Right renal pelvis (tissue), 4 donors: ENCODE measurements around the gene ASTN2. TPM values are rescaled to one million over a fixed set of nuclear protein-coding genes. Genes with fewer than 3 reads are reported as not detected.

Experiments used
- DNase-seq, 4 donors: peaks; one replicate each; pipeline ENCODE4 v3.0.0-alpha.2; 2013; ENCODE audit warnings: low read depth in 4 of 4, low spot score in 3 of 4, missing footprints in 1 of 4
- polyA plus RNA-seq, 4 donors: library from polyadenylated mRNA; unstranded; fragments of 120-200 nt; gene quantifications; one replicate each; pipeline ENCODE4 v1.2.1, GENCODE V29; 2013; ENCODE audit not compliant: insufficient read length in 4 of 4

Gene ASTN2
- polyA plus RNA-seq, 4 donors: 15.1 to 17.7 (median 16.1) TPM

- no peak for DNase-seq
These were observed 232.8 kb downstream of the ASTN2 start for GRCh38 chr9:117182046-117182445.

DNA sequence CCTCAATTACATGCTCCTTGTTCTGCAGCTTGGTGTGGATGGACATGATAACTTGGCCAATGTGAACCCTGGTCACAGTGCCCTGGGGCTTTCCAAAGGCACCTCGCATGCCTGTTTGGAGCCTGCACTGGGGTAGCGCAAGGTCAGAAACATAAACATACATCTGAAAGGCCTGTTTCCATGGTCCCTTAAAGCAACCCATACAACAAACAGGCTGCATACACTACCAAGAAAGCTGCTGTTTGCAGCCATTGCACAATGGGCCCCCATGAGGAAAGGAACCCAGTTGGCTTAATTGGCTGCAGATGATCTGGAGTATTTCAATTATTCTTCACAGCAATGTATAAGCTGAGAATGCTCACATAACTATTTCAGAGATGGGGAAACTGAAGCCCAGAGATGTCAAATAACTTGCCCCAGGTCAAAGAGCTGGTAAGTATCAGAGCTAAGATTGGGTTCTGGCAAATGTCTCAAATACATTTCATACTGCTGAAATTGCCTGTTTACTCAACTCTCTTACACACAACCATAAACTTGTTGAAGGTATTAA is 233.9 kb downstream of the ASTN2 start:
- DNase-seq: no peak

GRCh38 chr9:117178596-117179375 is 236.1 kb downstream of the ASTN2 start:
- DNase-seq: peak in 3 of 4 donors; percentile 0 to 3 (median 3)

- no peak for DNase-seq
These were observed 244.3 kb downstream of the ASTN2 start for GRCh38 chr9:117170567-117170966.

DNA sequence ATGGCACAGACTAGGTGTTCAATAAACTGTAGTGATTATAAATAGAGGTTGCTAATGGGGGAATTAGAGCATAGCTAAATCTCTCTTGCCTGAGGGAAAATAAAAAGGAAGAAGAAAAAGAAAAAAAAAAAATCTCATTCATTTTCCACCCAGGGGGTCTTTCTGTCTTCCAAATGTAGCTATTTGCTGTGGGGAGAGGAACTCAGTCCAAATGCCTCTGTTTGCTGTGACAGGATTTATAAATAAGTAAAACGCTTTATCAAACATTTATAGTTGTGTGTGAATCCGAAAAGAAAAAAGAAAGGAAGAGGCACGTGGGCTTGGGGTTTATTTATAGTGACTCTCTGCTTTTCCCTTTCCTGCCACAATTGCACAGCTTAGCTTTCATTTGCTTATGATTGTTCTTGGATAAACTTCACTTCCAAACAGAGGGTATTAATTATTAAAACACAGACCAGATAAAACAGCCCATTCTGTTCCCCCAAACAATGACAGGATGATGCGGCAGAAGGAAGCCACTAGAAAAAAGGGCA is 245.7 kb downstream of the ASTN2 start:
- DNase-seq: no peak

DNA sequence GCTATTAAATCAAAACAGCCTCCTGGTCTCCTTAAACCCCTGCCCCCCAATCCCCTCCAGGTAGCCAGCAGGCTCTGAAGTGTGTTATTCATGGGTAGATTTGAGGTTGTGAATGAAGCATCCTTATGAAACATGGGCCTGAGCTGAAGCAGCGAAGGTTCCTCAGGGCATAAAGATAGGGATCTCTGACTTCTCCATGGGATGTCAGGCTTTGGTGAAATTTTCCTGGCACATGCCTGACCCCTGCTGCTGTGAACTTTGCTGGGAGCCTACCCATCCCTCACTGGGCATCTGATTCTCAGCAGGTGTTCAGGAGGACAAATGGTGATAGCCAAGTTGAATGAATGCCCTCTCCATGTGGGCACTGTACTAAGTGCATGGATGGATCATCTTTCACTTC is 250.3 kb downstream of the ASTN2 start:
- DNase-seq: no peak

DNA sequence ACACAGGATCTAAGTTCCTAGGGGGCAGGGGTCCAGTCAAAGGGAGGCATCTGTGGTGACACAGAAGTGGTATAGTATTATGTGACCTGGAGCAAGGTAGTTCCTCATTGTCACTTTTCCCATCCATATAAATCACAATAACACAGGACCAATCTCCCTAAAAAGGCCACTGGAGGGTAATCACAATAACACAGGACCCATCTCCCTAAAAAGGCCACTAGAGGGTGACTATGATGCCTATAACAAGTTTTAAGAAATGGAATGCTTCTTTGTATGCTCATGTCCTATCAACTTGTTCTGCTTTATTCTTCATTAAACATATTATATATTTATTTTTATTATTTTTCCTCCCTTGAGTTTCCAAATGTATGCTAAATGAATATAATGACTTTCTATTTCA is 254.6 kb downstream of the ASTN2 start:
- DNase-seq: no peak

GRCh38 chr9:117156771-117157535 is 257.9 kb downstream of the ASTN2 start:
- DNase-seq: no peak

DNA sequence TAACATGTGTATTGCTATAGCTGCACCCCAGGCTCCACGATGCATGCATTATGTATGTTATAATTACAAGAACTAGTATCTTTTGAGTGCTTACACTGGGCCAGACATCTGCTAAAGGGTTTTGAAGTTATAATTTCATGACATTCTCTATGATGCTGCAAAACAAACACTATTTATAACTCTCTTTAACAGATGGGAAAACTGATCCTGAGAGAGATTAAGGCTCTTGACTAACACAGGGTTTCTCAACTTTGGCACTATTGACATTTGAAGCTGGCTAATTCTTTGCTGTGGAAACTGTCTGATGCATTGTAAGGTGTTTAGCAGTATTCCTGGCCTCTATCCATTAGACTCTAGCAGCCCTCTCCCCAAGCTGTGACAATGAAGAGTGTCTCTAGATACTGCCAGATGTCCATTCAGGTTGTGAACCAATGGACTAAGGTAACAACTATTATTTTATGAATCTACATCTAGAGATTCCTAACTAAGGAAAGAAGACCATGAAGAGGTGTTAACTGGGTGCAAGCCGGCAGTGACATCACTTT is 258.6 kb downstream of the ASTN2 start:
- DNase-seq: no peak

DNA sequence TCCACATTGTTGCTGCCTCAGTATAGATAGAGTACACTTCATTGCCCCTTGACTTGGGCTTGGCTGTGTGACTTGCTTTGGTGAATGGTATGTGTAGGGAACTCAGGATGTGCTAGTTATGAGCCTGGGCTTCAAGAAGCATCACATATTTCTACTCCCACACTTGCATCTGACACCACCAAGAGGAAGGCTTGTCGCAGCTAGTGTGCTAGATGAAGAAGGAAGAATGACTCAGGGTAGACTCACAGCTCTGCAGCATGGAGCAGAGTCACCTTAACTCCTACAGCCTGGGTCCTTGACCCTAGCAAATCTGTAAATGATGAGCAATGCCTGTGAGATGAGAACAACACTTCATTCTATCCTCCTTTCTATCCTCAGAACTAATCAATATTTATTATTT is 261.8 kb downstream of the ASTN2 start:
- DNase-seq: no peak

DNA sequence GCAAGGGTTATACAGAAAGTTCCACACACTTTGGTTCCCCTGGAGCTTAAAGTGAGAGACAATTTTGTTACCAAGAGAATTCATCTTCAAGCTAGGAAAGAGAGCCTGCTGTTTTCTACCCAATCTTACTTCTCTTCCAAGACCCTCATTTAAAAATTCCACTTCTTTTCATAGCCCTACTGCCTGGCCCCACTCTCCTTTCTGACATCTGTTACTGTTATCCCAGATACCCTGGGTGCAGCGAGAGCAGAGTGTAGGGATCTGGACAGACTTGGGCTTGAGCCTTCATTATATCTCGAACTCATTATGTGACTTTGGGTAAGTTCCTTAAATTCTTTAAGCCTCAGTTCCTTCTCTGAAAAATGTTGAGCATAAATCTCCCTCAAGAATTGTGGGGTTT is 263.1 kb downstream of the ASTN2 start:
- DNase-seq: no peak

DNA sequence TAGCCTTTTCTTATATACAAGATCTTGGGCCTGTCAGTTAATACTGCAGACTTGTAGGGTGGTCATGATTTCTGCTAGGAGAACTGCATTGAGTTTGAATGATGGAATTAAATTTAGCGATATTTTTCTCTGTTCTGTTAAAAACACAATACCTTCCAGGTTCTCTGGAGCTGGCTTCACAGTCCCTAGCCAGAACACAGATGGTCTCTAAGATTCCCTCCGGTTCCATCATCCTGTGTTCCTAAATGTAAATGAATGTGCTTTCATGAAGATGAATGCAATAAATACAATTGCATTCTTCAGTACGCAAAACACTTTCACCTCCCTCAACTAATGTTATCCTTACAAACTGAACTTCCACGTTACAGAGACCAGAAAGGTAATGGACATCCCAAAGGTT is 264.9 kb downstream of the ASTN2 start:
- no peak for DNase-seq

DNA sequence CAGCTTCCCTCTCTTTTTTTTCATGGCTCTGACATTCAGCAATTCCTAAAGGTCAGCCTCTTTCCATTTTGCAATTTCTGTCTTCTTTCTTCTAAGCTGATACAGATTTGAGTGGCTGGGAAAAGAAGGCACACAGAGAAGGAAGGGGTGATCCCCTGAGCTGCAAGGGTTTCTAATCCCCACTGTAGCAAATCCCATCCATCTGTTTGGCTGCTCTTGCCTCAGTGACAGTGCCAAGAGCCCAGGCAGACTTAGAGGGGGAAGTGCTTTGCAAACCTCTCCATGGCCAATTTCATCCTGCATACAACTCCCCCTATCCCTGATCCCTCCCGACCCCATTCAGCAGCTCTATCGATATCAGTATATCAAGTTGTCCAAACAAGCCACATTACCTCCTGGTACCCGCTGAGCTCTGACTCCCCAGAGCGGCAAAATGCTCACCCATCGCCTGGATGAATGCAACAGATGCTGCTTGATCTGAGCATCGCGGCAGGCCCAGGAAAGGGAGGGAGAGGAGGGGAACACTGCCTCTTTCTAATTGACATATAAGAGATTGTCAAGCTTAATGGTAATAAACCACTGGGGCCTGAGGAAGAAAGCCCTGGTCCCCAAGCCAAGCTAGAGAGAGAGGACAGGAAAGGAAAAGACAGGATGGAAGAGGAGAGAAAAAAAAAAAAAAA is 268.9 kb downstream of the ASTN2 start:
- no peak for DNase-seq

DNA sequence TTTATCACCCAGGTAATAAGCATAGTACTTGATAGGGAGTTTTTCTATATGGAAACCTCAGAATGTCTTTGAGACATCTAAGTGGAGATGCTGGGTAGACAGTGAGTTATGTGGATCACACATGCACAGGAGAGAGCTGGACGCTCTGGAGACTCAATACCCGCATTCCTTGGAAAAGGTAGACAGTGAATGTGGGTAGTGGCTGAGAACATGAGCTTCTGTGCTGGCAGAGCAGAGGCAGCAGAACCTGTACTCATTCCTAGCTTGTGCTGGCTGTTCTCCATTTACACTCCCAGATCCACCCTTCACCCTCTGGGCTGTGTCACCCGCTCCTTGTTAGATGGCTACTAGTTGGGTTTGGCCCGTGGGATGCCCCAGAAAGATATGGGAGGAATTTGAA is 269.8 kb downstream of the ASTN2 start:
- DNase-seq: no peak

DNA sequence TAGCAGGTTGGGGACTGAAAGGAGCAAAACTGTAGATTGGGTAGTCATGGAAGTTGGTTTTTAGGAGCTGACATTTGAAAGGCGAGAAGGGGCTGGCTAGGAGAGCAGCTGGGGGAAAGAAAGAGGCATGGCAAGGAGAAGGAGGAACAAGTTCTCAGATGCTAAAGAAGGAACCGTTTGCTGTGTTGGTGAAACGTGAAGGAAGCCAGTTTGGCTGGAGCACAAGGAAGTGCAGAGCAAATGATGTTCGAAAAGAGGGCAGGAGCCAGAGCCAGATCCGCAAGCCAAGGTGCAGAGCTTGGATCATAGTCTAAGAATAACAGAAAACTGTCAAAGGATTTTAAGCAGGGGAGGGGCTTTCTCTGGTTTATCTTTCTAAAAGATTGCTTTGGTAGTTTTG is 276.6 kb downstream of the ASTN2 start:
- no peak for DNase-seq

GRCh38 chr9:117136461-117136860 is 278.4 kb downstream of the ASTN2 start:
- no peak for DNase-seq

DNA sequence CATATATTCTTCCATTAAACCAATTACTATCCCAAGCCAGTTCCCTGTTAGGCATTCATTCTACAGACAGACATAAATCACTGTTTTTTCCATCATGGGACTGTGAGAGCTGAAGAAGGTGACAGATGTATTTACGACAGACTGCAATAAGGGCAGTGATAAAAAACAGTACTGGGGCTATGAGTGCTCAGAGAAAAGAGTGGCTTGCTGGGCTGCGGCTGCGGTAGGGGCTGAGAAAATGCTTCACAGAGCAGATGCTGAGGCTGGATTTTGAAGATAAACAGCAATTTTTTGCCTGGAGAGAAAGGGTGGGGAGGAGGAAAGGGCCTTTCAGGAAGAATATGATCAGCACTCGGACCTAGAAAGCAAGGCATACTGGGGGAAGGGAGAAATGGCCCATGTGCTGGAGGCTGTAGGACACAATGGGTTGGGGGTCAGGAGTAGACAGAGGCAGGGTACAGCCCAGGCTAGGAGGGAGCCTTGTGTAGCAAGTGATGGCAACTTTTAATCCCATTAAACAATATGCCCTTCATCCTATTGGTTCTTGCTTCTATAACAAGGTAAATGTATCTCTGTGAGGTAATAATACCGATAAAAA is 279.3 kb downstream of the ASTN2 start:
- no peak for DNase-seq

DNA sequence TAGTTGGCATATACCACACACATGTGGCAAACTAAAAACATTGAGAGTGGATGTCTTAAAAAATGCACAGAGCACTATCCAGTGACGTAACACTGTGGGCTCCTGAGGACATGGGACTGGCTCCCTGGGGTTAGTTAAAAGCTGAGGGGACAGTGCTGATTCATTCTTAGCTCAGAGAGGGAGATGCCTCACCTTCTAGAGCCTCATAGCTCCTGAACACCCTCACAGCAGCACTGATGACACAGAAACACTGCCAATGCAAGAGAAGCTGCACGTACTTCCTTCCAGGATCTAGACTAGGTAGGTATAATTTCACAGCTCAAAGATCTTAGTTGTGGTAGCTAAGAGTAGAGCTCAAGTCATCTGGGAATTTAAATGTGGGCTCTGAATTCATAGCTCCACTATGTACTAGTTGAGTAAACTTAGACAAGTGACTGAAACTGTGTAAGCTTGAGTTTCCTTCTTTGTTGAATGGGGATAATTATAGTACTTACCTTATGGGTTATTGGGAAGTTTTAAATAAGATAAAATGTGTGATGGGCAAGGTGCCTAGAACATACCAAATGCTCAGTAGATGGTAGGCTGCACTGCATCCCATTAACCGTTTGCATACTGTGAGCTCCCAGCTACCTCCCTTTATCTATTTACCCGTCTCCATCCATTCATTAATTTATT is 279.9 kb downstream of the ASTN2 start:
- no peak for DNase-seq

GRCh38 chr9:117126871-117127270 is 288.0 kb downstream of the ASTN2 start:
- DNase-seq: no peak

- DNase-seq: peak in 2 of 4 donors; percentile 1 to 16
These were observed 289.3 kb downstream of the ASTN2 start for GRCh38 chr9:117125531-117125930.
